A549 (cell line): ENCODE data around the gene TMSB10. TPM values are rescaled to one million over a fixed set of nuclear protein-coding genes. Genes with fewer than 3 reads are reported as not detected.

Experiments used
- ATAC-seq, 2 experiments: fragments of 200-7000 bp in 1 of 2; fragments of >200 bp in 1 of 2; cut with Nextera tagmentation in 1 of 2; cut with Tn5 transposase in 1 of 2; 3 replicates each; pipeline versions ENCODE4 v1.8.0 to v1.9.1; 2018 to 2020; ENCODE audit warnings: mild to moderate bottlenecking in 1 of 2, moderate library complexity in 1 of 2
- CTCF ChIA-PET: fragments of 300-600 bp; sonication (Branson Sonifier 250); formaldehyde crosslinking; extraction: SDS; loops from one replicate; lab custom pipeline; 2021; ENCODE audit warnings: antibody characterized with exemption, inconsistent platforms; lab: Yijun Ruan, JAX
- POLR2A ChIA-PET: fragments of 350-600 bp; formaldehyde crosslinking; extraction: SDS; loops from one replicate; lab custom pipeline; 2021; ENCODE audit warnings: antibody characterized with exemption, inconsistent platforms; lab: Yijun Ruan, JAX
- DNase-seq, 2 experiments: peaks; one replicate each; pipeline versions ENCODE4 v3.0.0 to v3.0.0-alpha.2; 2011 to 2016; ENCODE audit warnings: low read depth in 1 of 2, low spot score in 1 of 2
- FAIRE-seq: peaks from 2 replicates; lab custom pipeline; 2011; peaks lifted over from hg19 to GRCh38; lab: Jason Lieb, UNC
- H3K27ac ChIP-seq, 2 experiments: fragments of >200 bp; sonication (Bioruptor Twin); formaldehyde crosslinking; 3 replicates each; pipeline ENCODE4 v1.5.1; 2016 to 2017
- H3K4me1 ChIP-seq: fragments of >200 bp; sonication (Bioruptor Twin); formaldehyde crosslinking; 3 replicates; pipeline ENCODE4 v1.6.1; 2016
- H3K4me2 ChIP-seq: fragments of >200 bp; sonication (Bioruptor Twin); formaldehyde crosslinking; 3 replicates; pipeline ENCODE4 v1.6.1; 2016
- H3K4me3 ChIP-seq: fragments of >200 bp; sonication (Bioruptor Twin); formaldehyde crosslinking; 3 replicates; pipeline ENCODE4 v1.5.1; 2016
- H3K9me3 ChIP-seq: fragments of >200 bp; sonication (Bioruptor Twin); formaldehyde crosslinking; 3 replicates; pipeline ENCODE4 v1.6.1; 2016
- BCL3 ChIP-seq: fragments of >200 bp; sonication (Bioruptor Twin); formaldehyde crosslinking; IDR thresholded peaks from 3 replicates; pipeline ENCODE4 v1.6.1; 2016
- CBX8 ChIP-seq: fragments of 200-600 bp; sonication (generic); IDR thresholded peaks from 2 replicates; pipeline ENCODE4 v1.6.1; 2016
- CEBPB ChIP-seq, 2 experiments: fragments of >200 bp in 1 of 2; sonication (Bioruptor Twin) in 1 of 2; formaldehyde crosslinking in 1 of 2; IDR thresholded peaks; 2 replicates each; pipeline ENCODE4 v1.6.1; 2012 to 2016
- CHD2 ChIP-seq: fragments of 150-350 bp; IDR thresholded peaks from 2 replicates; pipeline ENCODE4 v1.6.1; 2014; ENCODE audit warnings: low read length; ENCODE audit not compliant: partially characterized antibody
- E2F6 ChIP-seq: IDR thresholded peaks from 2 replicates; pipeline ENCODE4 v1.6.1; 2012; ENCODE audit warnings: low read depth, borderline replicate concordance
- FOXS1 ChIP-seq: fragments of 250-450 bp; sonication (Bioruptor Pico); IDR thresholded peaks from 2 replicates; pipeline ENCODE4 v1.5.0; 2020; ENCODE audit warnings: mild to moderate bottlenecking, moderate library complexity
- HDAC2 ChIP-seq: fragments of 200-600 bp; sonication (generic); IDR thresholded peaks from 2 replicates; pipeline ENCODE4 v1.6.1; 2016
- HEYL ChIP-seq: fragments of 250-450 bp; sonication (Bioruptor Pico); IDR thresholded peaks from 2 replicates; pipeline ENCODE4 v1.8.0; 2021; ENCODE audit warnings: mild to moderate bottlenecking, moderate library complexity
- JUNB ChIP-seq: fragments of >200 bp; sonication (Bioruptor Twin); formaldehyde crosslinking; IDR thresholded peaks from 2 replicates; pipeline ENCODE4 v1.6.1; 2016
- MAFK ChIP-seq: fragments of 450-650 bp; IDR thresholded peaks from 2 replicates; pipeline ENCODE4 v1.6.1; 2014; ENCODE audit not compliant: partially characterized antibody
- MAZ ChIP-seq: fragments of 150-350 bp; IDR thresholded peaks from 2 replicates; pipeline ENCODE4 v1.6.1; 2014; ENCODE audit warnings: antibody characterized with exemption, low read depth, low read length, borderline replicate concordance
- NPAS2 ChIP-seq: fragments of 250-450 bp; sonication (Bioruptor Pico); IDR thresholded peaks from 2 replicates; pipeline ENCODE4 v1.8.0; 2022; ENCODE audit warnings: mild to moderate bottlenecking, moderate library complexity, borderline replicate concordance
- NR3C1 ChIP-seq: fragments of >200 bp; sonication (Bioruptor Twin); formaldehyde crosslinking; IDR thresholded peaks from 3 replicates; pipeline ENCODE4 v1.6.1; 2017
- POLR2A ChIP-seq: IDR thresholded peaks from 2 replicates; pipeline ENCODE4 v1.6.1; 2012; ENCODE audit warnings: mild to moderate bottlenecking, low read length
- RARB ChIP-seq: fragments of 250-450 bp; sonication (Bioruptor Pico); IDR thresholded peaks from 2 replicates; pipeline ENCODE4 v1.8.0; 2021; ENCODE audit warnings: mild to moderate bottlenecking, moderate library complexity
- RFX5 ChIP-seq: fragments of 450-650 bp; IDR thresholded peaks from 2 replicates; pipeline ENCODE4 v1.7.1; 2014; ENCODE audit warnings: antibody characterized with exemption, mild to moderate bottlenecking, moderate library complexity
- TP53 ChIP-seq: fragments of 250-450 bp; sonication (Bioruptor Pico); IDR thresholded peaks from 2 replicates; pipeline ENCODE4 v1.5.0; 2021; ENCODE audit warnings: mild to moderate bottlenecking, moderate library complexity
- ZC3H11A ChIP-seq: fragments of 450-650 bp; IDR thresholded peaks from 2 replicates; pipeline ENCODE4 v1.6.1; 2014; ENCODE audit warnings: antibody characterized with exemption, mild to moderate bottlenecking
- ZFP36 ChIP-seq: fragments of 450-650 bp; IDR thresholded peaks from 2 replicates; pipeline ENCODE4 v1.6.1; 2014; ENCODE audit warnings: borderline replicate concordance; ENCODE audit not compliant: partially characterized antibody
- WGBS: methylation state at CpG from one replicate; pipeline ENCODE4 v1.1.6; 2017; ENCODE audit errors: missing lambda C conversion rate; 5-methylcytosine and 5-hydroxymethylcytosine counted together
- polyA plus RNA-seq, 4 experiments: library from polyadenylated mRNA; depleted of rRNA in 3 of 4; stranded (reverse); fragments of >200 nt; fragmentation: RNase III in 1 of 4; extraction: RNeasy Plus Mini Kit Qiagen cat#74134 plus additional on column Dnase treatment in 1 of 4; gene quantifications; 2 replicates in 3 of 4; 3 replicates in 1 of 4; pipeline ENCODE4 v1.2.3, GENCODE V29; 2011 to 2017
- TF ChIP-seq, protein P1 (sequence below): fragments of 150-350 bp; IDR thresholded peaks from 2 replicates; pipeline ENCODE4 v1.6.1; 2014; ENCODE audit warnings: low read depth, mild to moderate bottlenecking, low read length
- TF ChIP-seq, protein P2 (sequence below): fragments of >200 bp; sonication (Bioruptor Twin); formaldehyde crosslinking; IDR thresholded peaks from 3 replicates; pipeline ENCODE4 v1.5.1; 2016
- TF ChIP-seq, protein P3 (sequence below): fragments of 250-450 bp; sonication (Bioruptor Pico); IDR thresholded peaks from 2 replicates; pipeline ENCODE4 v1.5.0; 2021; ENCODE audit warnings: mild to moderate bottlenecking, moderate library complexity, borderline replicate concordance

Gene TMSB10
- polyA plus RNA-seq, 2 of the 4 experiments (the other 2 are of a cell fraction), result 3,109 to 7,015 TPM

DNA sequence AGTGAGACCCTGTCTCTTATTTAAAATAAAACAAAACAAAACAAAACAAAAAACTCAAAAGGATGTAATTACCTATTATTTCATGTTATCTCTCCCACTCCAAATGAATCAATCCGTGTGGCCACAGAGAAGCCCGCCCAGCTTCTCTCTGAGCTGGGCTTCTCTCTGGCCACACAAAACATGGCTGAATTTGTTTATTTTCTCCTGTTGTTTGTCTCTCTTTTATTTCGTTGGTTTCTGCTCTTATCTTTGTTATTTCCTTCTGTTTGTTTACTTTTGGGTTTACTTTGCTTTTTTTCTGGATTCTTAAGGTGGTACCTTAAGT is 23.1 kb upstream of the TMSB10 start:
- no peak for FAIRE-seq
- peaks cover 3% of the 10 kb centered on the region for H3K4me1 ChIP-seq
- CTCF ChIA-PET, result interaction anchor here (0.7 to 3.5 kb wide), 28 partner anchors 9 to 436 kb away, joined by 3 to 26 read pairs (median 4); no protein-coding TSS in a partner anchor
- 40% methylated on average over 3 of the region's 3 CpGs for WGBS
- H3K9me3 ChIP-seq, result no peaks in the 10 kb centered on the region
- DNase-seq, result no peak
- peak overlapping the region in 1 of 2 experiments; percentile 53; a peak in 2 of 6 replicates for H3K27ac ChIP-seq
- no peak for TF ChIP-seq CEBPB (IDR thresholded peaks at IDR 0.05)
- TF ChIP-seq CBX8, result no peak
- TF ChIP-seq TP53 (CRISPR knock-in tag), result no peak
- no peak for TF ChIP-seq RARB
- TF ChIP-seq, protein P1, sequence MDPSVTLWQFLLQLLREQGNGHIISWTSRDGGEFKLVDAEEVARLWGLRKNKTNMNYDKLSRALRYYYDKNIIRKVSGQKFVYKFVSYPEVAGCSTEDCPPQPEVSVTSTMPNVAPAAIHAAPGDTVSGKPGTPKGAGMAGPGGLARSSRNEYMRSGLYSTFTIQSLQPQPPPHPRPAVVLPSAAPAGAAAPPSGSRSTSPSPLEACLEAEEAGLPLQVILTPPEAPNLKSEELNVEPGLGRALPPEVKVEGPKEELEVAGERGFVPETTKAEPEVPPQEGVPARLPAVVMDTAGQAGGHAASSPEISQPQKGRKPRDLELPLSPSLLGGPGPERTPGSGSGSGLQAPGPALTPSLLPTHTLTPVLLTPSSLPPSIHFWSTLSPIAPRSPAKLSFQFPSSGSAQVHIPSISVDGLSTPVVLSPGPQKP, result no peak
- TF ChIP-seq, protein P2, sequence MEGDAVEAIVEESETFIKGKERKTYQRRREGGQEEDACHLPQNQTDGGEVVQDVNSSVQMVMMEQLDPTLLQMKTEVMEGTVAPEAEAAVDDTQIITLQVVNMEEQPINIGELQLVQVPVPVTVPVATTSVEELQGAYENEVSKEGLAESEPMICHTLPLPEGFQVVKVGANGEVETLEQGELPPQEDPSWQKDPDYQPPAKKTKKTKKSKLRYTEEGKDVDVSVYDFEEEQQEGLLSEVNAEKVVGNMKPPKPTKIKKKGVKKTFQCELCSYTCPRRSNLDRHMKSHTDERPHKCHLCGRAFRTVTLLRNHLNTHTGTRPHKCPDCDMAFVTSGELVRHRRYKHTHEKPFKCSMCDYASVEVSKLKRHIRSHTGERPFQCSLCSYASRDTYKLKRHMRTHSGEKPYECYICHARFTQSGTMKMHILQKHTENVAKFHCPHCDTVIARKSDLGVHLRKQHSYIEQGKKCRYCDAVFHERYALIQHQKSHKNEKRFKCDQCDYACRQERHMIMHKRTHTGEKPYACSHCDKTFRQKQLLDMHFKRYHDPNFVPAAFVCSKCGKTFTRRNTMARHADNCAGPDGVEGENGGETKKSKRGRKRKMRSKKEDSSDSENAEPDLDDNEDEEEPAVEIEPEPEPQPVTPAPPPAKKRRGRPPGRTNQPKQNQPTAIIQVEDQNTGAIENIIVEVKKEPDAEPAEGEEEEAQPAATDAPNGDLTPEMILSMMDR, result no peak
- TF ChIP-seq, protein P3, sequence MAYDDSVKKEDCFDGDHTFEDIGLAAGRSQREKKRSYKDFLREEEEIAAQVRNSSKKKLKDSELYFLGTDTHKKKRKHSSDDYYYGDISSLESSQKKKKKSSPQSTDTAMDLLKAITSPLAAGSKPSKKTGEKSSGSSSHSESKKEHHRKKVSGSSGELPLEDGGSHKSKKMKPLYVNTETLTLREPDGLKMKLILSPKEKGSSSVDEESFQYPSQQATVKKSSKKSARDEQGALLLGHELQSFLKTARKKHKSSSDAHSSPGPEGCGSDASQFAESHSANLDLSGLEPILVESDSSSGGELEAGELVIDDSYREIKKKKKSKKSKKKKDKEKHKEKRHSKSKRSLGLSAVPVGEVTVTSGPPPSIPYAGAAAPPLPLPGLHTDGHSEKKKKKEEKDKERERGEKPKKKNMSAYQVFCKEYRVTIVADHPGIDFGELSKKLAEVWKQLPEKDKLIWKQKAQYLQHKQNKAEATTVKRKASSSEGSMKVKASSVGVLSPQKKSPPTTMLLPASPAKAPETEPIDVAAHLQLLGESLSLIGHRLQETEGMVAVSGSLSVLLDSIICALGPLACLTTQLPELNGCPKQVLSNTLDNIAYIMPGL, result no peak
- no peak for TF ChIP-seq E2F6
- TF ChIP-seq HDAC2, result no peak
- no peak for TF ChIP-seq NPAS2 (CRISPR knock-in tag)
- TF ChIP-seq MAZ, result no peak
- no peak for TF ChIP-seq CHD2
- TF ChIP-seq FOXS1, result no peak
- no peak for TF ChIP-seq BCL3
- TF ChIP-seq JUNB, result no peak
- no peak for TF ChIP-seq HEYL
- no peak for TF ChIP-seq NR3C1
- no peak for TF ChIP-seq RFX5
- POLR2A ChIA-PET, result interaction anchor here (1.0 to 2.1 kb wide), 3 partner anchors 23 to 44 kb away, joined by 4 to 10 read pairs (median 9); no protein-coding TSS in a partner anchor
- peak overlapping the region; percentile 87 for H3K4me2 ChIP-seq
- peak; percentile 7 to 31; a peak in 4 of 6 replicates for ATAC-seq
- H3K4me3 ChIP-seq, result peak overlapping the region; percentile 50; the same call in 2 of the 3 replicates

DNA sequence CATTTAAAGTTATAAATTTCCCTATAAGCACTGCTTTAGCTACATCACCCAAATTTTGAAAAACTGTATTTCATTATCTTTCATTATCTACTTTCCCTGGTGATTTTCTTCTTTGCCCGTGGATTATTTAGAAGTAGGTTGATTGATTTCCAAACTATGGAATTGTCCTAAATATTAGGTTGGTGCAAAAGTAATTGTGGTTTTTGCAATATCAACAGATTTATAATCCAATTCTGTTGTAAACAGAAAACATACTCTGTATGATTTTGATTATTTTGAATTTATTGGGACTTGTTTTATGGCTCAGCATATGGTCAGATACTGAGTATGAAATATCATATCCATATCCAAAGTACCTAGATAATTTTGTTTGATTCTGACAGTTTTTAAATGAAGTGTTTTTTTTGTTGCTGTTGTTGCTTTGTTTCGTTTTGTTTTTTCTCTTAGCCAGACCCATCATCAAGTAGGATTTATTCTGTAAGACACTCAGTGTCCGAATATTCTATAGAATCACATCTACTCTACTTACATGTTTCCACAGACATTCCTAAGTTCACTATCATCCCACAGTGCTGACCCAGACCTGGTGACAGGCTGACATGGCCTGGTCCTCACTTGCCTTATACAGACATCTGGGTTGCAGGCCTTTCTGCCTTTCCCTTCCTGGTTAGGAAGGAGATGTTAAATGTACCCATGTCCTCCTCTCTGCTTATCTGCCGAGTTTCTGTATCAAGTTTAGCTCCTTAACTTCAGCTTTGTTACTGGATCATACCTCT is 22.5 kb upstream of the TMSB10 start:
- FAIRE-seq, result no peak
- H3K4me2 ChIP-seq, result peak overlapping the region; percentile 87; the same call in 1 of the 3 replicates
- POLR2A ChIA-PET, result interaction anchor here (1.0 to 2.1 kb wide), 2 partner anchors 22 to 43 kb away, joined by 4 to 10 read pairs; no protein-coding TSS in a partner anchor
- TF ChIP-seq ZFP36 (no peak), ZC3H11A (no peak), CBX8 (peak; percentile 36; the same call in 1 of the 2 replicates), NR3C1 (no peak), POLR2A (no peak), MAFK (peak; percentile 54)
- TF ChIP-seq, all 56 proteins: peak for 2
- no peak overlapping the region for H3K27ac ChIP-seq
- DNase-seq, result no peak
- H3K9me3 ChIP-seq, result no peaks in the 10 kb centered on the region
- peaks cover 3% of the 10 kb centered on the region for H3K4me1 ChIP-seq
- WGBS, result 54% methylated on average over 4 of the region's 4 CpGs
- H3K4me3 ChIP-seq, result no peak overlapping the region
- no peak for ATAC-seq
- CTCF ChIA-PET, result interaction anchor here (0.7 to 3.5 kb wide), 28 partner anchors 8 to 436 kb away, joined by 3 to 26 read pairs (median 4); no protein-coding TSS in a partner anchor
